Raji (cell line): ENCODE data around the gene AUH.

Source experiments
- POLR2A ChIP-seq: IDR thresholded peaks from 2 replicates; pipeline ENCODE4 v1.6.1; 2011; ENCODE audit warnings: low read depth, low read length, control low read depth; ENCODE audit not compliant: insufficient read depth

AUH gene

DNA sequence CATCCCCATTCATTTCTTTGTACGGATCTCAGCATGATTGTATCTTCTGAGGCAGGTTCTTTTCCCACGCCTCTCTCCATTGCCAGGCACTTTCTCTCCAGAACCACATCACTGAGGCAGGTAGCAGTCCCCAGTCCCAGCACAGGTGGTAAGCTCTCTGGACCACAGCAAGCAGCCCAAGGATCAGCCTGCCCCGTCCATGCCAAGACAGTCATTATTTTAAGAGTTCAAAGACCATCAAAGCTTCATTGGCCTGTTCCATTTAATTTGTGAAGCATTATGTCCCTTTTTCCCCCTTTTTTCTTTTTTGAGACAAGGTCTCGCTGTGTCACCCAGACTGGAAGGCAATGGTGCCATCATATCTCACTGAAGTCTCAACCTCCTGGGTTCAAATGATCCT is 171.7 kb downstream of the AUH start:
- TF ChIP-seq POLR2A: no peak

GRCh38 chr9:91188719-91189590 is 172.8 kb downstream of the AUH start:
- TF ChIP-seq POLR2A: no peak

DNA sequence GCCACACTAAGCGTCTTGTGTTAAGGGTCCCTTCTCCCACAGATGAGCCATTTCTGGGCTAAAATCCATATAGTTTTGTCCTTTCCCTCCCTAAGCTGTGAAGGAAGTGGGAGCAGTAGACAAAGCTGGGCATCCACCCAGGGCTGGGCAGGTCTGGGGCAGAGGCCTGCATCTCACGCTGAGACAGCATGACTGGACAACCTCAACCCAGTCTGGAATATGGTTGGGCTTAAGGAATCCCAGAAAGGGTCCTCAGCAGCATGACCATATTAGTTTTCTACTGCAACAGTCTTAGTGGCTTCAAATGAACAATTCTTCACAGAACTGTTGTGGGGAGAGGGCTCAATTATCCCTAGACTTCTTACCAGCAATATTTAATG is 173.8 kb downstream of the AUH start:
- no peak for TF ChIP-seq POLR2A

- TF ChIP-seq POLR2A: no peak
These were observed 174.3 kb downstream of the AUH start for GRCh38 chr9:91187311-91187964.

DNA sequence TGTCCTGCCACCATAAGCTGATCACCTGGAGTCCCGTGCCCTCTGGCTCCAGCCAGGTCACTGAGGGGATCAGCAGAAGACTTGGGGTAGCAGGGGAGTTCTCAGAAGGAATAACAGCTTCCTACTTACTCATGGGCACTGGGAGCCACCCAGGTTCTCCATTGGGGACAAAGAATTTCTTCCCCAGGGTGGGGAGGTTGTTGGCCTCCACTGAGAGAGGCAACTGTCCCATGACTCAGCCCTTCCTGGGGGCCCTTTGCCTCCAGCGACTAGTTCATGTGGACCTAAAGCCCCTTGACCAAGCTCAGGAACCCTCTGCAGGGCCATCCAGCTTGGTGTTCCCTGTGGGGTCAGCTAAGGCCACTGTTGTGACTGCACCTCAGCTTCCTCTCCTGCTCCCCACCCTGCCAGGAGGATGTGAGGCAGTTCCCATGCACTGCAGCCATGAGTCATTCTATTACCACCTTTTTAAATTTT is 175.0 kb downstream of the AUH start:
- no peak for TF ChIP-seq POLR2A

DNA sequence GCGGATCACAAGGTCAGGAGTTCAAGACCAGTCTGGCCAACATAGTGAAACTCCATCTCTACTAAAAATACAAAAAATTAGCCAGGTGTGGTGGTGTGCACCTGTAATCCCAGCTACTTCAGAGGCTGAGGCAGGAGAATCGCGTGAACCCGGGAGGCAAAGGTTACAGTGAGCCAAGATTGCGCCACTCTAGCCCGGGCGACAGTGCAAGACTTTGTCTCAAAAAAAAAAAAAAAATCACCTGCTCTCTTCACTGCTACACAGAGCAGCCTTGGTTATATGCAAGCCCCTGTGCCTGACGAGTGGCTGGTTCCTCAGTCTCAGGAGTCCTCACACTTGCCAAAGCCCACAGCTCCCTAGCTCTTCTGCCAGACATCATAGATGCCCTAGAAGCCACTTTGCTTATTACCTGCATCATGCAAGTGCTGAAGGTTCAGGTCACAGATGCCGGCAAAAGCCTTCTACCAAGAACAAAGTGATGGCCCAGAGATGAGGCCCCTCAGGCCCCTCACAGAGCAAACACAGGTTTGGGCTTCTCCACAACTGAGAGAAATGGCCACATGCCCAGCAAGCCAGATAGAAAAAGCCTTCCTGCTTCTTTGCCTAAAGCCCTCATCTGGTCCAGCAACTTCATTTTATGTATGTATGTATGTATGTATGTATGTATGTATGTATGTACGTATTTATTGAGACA is 176.4 kb downstream of the AUH start:
- no peak for TF ChIP-seq POLR2A

- TF ChIP-seq POLR2A: no peak
These were observed 179.1 kb downstream of the AUH start for GRCh38 chr9:91182429-91183225.

- TF ChIP-seq POLR2A: no peak
These were observed 180.2 kb downstream of the AUH start for GRCh38 chr9:91181541-91181940.

DNA sequence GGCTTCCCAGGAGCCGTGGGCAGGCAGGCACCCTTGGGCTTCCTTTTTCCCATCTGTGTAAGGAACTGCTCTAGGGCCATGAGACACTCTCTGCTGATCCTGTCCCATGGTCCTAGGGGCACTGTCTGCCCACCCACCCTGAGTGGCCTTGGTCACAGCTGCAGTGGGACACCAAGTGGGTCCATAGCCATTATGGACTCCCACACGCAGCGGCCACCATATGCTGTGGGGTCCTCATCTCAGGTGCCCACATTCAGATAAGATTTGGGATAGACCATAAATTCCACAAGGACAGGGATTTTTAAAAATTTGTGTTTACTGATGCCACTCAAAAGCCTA is 180.8 kb downstream of the AUH start:
- TF ChIP-seq POLR2A: no peak

DNA sequence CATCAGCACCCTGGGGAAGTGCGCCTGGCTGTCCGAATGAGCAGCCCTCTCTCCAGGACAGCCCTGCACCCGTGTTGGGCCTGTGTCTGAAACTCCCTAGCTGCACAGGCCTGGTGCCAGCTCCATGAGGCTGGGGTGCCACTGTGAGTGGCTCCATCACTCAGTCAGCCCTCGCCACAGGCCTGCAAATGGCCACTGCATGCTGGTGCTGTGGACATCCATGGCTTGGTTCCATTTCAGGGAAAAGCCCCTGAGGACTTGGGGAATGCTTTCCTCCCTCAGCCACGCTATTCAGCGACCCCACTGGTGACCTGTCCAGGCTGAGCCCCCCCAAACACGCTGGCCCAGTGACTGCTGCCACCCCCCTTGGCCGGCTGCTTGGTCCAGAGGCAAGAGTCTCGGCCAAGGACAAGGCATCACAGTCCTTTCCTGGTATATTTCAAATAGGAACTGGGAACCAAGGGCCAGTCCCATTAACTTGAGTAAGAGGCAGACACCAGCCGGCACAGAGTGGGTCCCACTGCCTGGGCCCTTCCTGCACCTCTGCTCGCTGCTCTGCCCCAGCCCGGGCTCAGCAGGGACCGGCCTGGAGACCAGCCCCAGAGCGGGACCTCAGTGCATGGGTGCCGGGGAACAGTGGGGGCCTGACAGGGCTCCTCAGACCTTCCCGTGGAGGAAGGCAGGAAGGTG is 181.3 kb downstream of the AUH start:
- TF ChIP-seq POLR2A: no peak

GRCh38 chr9:91179237-91180138 is 182.2 kb downstream of the AUH start:
- no peak for TF ChIP-seq POLR2A

- TF ChIP-seq POLR2A: no peak
These were observed 183.2 kb downstream of the AUH start for GRCh38 chr9:91178281-91179236.
